Loucy (cell line): Measurements from ENCODE around the gene MTFR2.

Source experiments
- EZH2phosphoT487 ChIP-seq: fragments of 200-600 bp; IDR thresholded peaks from 2 replicates; pipeline ENCODE4 v1.6.1; 2018; ENCODE audit warnings: antibody characterized with exemption, mild to moderate bottlenecking, moderate library complexity, borderline replicate concordance
- TF ChIP-seq, protein P1 (sequence below): fragments of 200-600 bp; sonication (generic); conservative IDR thresholded peaks from 2 replicates; pipeline ENCODE4 v1.5.1; 2014; ENCODE audit warnings: mild to moderate bottlenecking, antibody characterized with exemption, low read length

DNA sequence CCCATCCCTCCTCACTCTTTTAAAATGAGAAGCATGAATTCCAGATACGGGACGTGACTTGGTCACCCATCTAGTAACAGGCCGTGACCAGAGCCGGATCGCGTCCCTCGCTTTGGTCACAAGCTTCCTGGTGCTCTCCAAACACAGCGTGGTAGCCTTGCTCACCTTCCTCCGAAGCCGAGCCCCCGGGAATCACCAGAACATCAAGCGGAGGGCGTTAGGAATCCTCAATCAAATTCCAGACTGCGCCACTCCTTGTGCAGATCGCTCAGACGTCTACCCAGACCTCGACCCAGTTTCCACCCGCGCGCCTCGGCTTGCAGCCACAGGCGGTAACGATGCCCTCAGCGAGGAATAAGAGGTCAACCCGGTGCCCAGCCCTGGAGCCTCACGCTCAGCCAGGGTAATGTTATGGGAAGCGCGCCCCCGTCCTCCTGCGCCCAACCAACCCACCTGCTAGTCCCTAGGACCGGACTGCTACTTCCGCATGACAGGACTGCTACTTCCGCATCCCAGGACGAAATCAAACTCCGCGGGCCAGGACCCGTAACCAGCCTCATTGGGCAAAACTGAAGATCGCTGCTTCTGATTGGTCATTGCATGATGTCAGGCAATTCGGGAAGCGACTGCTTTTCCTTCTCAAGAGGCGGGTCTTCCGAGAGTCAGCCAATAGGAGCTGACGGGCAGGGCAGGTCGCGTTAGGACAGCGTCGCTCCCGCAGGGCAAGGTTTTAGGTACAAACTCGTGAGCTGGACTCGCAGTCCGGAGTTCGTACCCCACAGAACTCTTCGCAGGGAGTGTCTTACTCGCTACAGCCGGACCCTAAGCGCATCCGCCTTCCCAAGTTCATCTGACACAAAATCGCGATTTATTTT is at the start of gene MTFR2:
- TF ChIP-seq, protein P1, sequence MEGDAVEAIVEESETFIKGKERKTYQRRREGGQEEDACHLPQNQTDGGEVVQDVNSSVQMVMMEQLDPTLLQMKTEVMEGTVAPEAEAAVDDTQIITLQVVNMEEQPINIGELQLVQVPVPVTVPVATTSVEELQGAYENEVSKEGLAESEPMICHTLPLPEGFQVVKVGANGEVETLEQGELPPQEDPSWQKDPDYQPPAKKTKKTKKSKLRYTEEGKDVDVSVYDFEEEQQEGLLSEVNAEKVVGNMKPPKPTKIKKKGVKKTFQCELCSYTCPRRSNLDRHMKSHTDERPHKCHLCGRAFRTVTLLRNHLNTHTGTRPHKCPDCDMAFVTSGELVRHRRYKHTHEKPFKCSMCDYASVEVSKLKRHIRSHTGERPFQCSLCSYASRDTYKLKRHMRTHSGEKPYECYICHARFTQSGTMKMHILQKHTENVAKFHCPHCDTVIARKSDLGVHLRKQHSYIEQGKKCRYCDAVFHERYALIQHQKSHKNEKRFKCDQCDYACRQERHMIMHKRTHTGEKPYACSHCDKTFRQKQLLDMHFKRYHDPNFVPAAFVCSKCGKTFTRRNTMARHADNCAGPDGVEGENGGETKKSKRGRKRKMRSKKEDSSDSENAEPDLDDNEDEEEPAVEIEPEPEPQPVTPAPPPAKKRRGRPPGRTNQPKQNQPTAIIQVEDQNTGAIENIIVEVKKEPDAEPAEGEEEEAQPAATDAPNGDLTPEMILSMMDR = no peak
- no peak for TF ChIP-seq EZH2phosphoT487
